NCI-H2029 (cell line): ENCODE measurements around the gene SCNN1A.
A peak's percentile ranks its signal among the peaks of the same experiment; 100 is the strongest.

ENCODE experiments used
- DNase-seq: peaks from one replicate; lab custom pipeline; 2025; lab: John Stamatoyannopoulos, UW

The SCNN1A gene

DNA sequence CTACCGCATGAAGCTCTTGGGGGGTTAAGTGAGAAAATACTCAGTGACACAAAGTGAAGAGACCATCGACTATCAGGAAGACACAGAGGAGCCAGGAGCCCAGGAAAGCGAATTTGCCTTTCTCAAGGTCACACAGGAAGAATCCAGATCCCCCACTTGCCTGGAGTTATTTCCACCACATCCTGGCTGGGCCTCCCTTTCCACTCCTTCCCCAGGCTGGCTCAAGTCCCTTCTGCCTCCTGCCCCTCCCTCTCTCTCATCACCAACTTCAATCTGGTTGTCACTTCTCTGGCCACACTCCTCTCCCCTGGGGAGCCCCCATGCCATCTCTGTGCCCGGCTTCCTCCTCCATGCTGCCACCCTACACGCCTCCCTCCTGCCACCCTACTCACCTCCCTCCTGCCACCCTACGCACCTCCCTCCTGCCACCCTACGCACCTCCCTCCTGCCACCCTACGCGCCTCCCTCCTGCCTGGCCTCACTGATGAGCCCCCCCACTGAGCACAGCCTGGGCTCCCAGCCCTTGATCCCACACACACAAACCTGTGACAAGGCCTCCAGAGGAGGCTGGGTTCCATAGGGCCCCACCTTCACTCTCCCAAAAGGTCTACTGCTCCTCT, 6.3 kb downstream of the SCNN1A start:
- no peak for DNase-seq

DNA sequence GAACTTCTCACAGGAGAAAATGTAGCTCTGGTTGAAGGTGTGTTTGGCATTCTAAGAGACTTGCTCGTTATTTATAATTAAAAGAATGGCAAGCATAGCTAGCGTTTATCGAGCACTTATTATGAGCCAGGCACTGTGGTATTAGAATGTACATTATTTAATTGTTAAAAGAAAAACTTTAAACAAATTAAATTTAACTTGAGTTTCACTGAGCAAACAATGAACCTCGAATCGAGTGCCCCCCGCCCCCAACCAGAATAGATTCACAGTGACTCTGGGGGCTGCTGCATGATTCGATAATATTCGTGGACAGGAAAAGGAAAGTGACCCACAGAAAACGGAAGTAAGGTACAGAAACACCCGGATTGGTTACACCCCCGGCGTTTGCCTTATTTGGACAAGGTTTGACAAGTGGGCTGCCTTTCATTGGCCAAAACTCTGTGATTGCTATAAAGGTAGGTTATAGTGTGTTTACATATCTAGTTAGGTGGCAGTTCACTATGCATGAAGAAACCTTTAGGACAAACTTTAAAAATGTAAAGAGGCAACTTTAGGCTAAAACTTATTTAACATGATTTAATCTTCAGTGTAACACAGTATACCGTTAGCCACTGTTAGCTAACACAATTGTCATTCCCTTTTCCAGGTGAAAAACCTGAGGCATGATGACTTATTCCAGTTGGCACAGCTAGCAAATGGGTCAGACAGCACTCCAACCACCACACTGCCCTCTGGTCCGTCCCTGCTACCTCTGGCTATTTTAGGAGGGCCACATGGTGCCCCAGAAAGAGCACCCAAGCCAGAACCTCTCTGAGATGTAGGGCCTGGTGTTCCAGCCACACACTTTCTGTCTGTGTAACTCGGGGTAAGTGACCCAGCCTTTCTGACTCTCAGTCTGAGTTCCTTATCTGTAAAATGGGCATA, 7.1 kb downstream of the SCNN1A start:
- DNase-seq = peak; percentile 77

DNA sequence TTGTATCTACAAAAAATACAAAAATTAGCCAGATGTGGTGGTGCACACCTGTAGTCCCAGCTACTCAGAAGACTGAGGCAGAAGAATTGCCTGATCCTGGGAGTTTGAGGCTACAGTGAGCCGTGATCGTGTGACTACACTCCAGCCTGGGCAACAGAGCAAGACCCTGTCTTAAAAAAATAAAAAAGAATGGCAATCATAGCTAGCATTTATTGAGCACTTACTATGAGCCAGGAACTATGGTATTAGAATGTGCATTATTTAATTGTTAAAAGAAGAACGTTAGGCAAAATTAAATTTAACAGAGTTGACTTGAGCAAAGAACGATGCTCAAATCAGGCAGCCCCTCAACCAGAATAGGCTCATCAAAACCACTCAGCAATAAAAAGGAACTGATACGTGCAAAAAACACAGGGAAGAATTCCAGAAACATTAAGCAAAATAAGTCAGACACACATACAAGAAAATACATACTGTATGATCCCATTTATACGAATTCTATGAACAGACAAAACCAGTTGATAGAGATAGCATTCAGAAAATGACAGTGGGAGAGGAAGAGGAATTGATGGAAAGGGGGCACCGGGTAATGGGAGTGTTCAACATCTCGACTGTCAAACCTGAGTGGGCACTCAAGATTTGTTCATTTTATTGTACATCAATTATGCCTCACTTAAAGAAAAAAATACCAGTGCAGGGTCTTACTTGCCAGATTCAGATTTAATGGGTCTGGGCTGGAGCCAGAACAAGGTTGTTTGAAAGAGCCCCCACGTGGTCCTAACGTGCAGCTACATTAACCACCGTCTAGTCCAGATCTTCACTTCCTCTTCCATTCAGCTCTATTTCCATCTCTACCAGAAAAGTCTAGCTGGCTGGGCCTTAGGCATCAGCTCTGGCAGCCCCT, 8.0 kb downstream of the SCNN1A start:
- peak; percentile 39 for DNase-seq

DNA sequence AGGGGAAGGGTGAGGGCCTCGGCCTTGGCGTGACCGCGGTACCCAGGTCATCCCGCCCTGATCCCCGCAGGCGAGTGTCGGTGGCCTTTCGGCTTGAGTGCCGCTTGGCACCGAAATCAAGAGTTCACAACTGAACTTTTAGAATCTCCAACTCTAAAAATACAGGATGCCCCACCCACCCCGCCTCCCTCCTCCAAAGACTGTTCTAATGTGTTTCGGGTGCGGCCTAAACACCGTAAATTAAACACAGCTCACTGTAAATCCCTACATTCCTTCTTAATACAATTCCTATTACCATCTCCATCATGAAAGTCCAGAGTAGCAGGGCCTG, 11.4 kb downstream of the SCNN1A start:
- no peak for DNase-seq

DNA sequence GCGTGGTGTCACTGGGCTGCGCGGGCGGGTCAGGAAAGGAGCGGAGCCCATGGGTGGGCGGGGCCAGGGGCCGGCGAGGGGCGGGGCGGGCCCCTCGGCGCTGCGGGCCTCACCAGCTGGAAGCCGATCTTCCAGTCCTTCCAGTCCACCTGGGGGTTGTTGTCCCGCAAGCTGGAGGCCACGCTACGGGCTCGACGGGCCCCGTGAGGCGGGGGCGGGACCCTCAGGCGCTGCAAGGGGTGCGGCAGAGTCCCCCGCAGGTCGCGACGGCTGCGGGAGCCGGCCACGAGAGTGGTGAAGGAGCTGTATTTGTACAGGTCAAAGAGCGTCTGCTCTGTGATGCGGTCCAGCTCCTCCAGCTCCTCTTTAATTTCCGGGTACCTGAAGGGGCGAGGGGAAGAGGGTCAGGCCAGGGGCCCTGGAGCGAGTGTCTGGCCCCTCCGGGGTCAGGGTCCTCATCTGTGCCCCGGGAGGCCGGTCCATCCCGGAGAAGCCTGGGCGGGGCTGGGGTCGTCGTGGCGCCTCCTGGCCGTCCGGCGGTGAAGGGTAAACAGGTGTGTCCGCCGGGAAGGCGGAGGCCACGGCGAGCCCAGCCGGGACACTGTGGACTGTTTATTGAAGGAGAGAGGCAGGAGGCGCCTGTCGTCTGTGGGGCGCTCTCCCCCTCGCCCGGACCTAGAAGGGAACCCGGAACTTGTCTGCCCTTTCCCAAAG, 11.9 kb downstream of the SCNN1A start:
- no peak for DNase-seq

DNA sequence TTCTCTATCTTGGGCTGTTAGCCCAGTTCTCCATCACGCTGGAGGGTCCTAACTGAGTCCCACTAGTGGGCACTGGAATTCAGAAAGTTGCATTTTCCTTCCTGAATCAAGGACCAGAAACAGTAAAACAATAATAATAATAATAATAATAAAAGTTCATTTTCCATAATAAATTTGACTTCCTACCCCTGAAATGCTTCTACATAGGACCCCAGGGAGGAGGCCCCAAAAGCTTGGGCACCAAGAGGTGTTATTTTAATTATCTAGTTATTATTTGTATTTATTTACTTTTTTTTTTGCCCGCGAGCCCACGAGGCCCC, 12.4 kb downstream of the SCNN1A start:
- DNase-seq = no peak

DNA sequence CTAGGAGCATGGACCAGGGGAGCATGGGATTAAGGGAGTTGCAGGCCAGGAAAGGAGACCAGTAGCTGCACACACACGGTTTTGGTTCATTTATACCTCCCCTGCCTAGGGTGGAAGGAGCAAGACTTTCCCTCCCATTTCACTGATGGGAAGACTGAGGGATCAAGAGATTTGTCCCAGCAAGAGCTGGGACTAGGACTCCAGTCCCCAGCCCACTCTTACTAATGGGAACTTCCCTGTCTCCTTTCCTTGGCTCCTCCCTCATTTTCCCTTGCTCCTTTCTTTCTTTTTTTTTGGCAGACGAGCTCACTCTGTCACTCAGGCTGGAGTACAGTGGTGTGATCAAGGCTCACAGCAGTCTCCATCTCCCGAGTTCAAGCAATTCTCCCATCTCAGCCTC, 13.0 kb downstream of the SCNN1A start:
- DNase-seq = no peak

DNA sequence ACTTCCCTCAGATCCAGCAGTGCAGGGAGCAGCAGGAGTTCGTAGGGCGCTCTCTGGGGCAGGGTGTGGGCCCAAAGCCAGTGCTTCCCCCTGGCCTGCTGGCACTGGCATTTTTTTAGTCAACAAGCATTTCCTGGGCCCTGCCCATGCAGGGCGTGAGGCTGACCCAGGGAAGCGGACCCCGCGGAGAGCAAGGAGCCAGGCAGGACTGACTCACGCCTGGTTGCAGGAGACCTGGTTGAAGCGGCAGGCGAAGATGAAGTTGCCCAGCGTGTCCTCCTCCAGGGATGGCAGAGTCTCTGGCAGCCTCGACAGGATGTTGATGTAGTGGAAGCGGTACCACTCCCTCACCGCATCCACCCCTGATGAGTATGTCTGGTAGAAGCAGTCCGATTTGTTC, 13.5 kb downstream of the SCNN1A start:
- no peak for DNase-seq

DNA sequence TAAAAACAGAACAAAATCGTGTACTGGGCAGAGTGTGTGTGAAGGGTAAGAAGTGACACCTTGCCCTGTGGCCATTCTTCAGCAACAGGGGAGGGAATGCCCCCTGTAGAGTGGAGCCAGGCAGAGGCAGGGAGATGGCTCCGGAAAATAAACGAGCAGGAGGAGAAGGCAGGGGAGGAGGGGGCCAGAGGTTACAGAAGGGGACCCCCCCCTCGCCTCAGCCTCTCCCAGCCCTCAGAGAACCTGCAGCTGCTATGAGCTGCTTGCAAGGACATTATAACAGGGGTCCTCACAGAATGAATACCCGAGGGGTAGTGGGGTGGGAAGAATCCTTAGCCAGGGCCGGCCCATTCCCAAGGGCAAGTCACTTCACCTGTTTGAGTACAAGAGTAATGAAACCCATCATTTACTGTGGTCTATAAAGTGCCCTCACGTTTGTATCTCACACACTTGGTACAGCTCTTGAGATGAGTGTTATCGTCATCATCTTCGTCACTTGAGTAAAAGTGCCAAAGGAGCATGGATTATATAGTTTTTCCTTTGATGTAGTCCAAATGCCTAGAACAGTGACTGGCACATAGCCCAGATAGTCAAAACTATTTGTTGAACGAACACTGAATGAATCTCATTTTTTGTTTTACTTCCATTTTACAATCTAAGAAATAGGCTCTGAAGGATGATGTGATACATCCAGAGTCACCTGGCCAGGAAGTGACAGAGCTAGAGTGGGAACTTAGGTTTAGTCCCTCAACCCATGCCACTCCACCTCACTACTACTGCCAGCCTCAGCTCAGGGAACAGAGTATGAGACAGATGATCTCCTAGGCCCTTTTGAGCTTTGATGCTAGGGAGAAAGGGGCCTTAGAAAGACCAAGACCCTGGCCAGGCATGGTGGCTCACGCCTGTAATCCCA, 14.5 kb downstream of the SCNN1A start:
- DNase-seq = no peak

DNA sequence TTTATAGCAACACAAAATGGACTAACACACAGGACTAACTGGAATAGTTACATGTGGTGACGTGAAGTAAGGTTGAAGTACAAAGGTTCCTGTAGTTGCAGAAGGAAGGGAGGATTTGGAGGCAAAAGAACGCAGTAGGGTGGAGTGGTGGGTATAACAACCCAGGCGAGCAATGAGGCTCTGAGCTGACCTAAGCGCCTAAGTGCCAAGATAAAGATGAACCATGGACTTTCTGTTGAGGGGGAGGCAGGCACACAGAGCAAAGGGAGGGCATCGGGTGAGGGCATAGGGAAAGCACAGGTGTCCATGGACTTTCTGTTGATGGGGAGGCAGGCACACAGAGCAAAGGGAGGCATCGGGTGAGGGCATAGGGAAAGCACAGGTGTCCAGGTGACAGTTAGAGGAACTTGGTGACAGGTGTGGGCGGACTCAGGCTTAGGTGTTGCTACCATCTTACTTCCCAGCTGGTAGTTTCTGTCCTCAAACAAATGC, 15.2 kb downstream of the SCNN1A start:
- DNase-seq = no peak

DNA sequence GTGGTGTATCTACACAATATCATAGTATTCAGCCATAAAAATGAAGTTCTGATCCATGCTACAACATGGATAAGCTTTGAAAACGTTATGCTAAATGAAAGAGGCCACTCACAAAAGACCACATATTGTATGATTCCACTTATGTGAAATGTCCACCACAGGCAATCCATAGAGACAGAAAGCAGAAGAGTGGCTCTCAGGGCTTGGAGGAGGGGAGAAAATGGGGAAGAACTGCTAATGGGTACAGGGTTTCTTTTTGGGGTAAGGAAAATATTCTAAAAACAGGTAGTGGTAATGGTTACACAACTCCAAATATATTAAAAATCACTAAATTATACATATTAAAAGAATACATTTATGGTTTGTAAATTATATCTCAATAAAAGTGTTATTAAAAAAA, 16.5 kb downstream of the SCNN1A start:
- DNase-seq = no peak

DNA sequence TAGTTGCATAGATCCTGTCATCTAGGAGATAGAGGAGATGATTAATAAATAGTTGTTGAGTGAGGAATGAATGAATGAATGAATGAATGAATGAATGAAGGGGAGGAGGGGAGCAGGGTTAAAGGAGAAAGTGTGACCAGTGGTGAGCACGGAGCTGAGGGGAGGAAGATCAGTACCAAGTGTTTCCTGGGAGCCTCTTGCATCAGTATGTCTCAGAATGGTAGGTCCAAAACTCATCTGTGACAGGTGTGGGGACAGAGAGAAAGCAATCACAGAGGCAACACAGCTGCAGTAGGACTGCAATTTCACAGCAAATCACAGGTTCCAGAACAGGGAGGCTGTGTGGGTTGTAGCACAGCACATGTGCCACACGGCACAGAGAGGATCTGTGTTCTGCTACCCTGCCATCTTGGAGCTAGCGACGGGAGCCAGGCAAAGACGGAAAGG, 19.0 kb downstream of the SCNN1A start:
- DNase-seq = no peak

DNA sequence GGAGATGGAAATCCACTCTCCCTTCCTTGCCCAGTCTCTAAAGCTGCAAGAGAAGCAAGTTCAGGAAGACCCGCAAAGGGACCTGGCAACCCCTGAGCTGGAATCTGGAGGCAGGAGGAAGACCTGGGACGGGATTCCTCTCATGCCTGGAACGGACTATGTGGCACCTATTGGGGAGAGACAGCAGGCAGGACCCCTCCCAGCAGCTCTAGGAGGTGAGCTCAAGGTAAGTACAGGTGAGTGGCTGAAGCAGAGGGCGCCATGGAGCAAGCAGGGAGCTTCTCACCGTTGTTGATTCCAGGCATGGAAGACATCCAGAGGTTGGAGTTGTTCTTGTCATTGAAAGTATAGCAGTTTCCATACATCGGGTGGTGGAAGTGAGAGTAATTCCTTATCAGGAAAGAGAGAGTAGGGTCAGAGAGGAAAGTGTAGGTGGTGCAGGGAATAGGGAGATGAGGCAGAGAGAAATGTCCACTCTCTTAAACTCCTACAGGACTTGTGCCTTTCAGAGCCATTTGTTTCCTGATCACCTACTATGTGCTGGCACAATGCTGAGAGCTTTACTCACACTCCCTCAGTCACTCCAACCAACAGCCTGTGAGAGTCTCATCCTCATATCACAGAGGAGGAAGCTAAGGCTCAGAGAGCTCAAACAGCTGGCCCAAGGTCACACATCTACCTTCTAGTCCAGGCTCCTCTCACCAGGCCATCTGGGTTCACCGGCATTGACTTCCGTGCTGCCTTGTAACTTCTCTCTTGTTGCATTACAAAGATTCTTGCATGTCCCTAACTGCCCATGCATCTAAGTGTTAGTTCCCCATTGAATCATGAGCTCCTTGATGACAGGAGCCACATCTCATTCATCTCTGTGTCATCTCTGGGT, 19.6 kb downstream of the SCNN1A start:
- no peak for DNase-seq

DNA sequence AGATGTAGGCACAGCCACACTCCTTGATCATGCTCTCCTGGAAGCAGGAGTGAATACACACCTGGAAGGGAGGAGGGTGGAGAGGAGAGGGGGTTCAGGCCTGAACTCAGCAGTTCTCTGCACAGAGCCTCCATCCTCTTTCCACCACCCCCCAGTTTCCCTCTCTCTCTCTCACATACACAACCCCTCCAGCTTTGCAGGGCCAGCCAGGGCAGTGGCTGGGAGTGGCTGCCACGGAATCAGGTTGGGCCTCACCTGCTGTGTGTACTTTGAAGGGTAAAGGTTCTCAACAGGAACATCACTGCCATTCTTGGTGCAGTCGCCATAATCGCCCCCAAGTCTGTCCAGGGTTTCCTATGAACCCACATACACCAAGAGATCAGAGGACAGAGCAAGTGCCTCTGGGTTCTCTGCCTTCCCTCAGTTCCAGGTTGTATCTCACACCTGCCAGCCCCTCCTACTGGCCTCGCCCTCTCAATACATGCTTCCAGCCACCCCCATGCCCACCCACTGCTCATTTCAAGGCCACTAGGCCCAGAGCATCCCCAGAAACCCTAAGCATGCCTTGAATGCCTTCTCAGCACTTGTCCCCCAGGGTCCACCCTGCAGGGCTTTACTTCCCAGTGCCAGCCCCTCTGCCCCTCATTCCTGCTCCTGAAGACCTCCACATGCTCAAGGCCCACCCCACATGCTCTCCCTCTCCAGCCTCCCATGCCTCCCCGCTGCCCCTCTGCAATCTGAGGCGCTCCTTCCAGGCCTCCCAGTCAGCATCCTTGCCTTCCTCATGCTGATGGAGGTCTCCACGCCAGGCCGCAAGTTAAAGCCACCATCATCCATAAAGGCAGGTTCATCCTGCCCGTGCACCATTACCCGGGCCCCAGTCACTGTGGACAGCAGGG, 20.6 kb downstream of the SCNN1A start:
- no peak for DNase-seq

DNA sequence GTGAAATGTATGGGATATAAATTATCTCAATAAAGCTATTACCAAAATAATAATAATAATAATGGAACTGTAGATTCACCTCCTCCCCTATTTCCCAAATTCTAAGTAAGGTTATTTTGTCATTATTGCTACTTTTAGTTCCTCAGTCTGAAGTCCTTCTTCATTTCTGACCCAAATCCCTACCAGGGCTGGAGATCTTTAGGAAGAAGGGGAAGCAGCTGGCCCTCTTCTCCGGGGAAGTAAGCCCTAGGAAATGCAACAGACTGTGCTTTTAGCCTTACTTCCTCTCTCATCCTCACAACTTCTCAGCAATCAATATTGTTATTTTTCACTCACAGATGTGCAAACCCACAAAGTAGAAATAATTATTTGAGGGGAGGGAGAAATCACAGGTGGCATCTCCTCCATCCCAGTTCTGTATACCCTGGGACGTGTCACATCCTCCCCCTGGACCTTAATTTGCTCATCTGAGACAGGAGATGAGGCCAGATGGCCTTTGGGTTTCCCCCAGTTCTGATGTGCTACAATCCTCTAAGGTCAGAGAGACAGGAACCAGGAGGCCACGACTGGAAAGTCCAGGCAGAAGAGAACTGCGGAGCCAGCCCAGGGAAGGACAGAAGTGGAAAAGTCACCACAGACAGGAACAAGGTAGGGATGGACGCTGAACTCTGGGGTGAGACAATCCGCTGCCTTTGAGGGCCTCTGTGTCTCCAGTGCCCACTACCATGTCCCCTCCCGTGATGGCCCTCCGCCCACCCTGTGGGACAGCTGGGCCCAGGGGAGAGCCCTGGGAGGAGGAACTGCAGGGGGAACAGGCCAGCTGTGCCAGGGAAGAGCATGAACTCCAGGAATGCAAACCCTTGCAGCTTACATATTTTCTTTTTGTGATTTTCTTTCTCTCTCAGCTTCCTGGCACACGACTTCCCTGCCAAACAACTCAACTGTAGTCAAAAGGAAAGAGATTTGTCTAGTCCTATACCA, 22.9 kb downstream of the SCNN1A start:
- DNase-seq = no peak

DNA sequence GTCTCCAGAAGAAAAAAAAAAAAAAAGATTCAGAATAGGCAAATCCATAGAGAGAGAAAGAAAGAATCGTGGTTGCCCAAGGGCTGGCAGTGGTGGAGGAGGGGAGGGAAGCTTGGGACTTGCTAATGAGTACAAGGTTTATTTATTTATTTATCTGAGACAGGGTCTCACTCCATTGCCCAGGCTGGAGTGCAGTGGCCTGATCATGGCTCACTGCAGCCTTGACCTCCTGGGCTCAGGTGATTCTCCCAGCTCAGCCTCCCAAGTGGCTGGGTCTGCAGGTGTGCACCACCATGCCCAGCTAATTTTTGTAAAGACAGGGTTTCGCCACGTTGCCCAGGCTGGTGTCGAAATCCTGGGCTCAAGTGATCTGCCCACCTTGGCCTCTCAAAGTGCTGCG, 23.7 kb downstream of the SCNN1A start:
- no peak for DNase-seq
